OCI-M2 (cell line): ENCODE results near the gene ZSCAN25.
"Not testable (repeated sequence)": the region's sequence is repeated elsewhere in the genome, so short reads cannot be mapped to it uniquely, and the experiment has no call there.

Experiments
- DNase-seq: peaks from one replicate; lab custom pipeline; 2025; ENCODE audit not compliant: unreplicated experiment; lab: John Stamatoyannopoulos, UW

ZSCAN25 gene

GRCh38 chr7:99617192-99617781, 541 bp downstream of the ZSCAN25 start:
- no peak for DNase-seq

- no peak for DNase-seq
Measured at GRCh38 chr7:99618726-99619125, 2.0 kb downstream of the ZSCAN25 start.

DNA sequence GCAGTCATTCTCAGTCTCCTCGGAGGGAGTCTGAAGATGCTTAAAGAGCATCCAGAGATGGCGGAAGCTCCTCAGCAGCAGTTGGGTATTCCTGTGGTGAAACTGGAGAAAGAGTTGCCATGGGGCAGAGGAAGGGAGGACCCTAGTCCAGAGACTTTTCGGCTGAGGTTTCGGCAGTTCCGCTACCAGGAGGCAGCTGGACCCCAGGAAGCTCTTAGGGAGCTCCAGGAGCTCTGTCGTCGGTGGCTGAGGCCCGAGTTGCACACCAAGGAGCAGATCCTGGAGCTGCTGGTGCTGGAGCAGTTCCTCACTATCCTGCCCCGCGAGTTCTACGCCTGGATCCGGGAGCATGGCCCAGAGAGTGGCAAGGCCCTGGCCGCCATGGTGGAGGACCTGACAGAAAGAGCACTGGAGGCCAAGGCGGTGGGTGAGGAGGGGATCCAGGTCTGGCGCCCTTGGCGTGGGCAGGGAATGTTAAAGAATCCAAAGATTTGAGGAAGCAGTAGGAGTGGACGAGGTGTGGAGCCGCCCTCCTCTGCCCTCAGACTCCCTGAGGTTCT, 2.9 kb downstream of the ZSCAN25 start:
- no peak for DNase-seq

- no peak for DNase-seq
Measured at GRCh38 chr7:99621271-99621670, 4.5 kb downstream of the ZSCAN25 start.

- DNase-seq: no peak
Measured at GRCh38 chr7:99622596-99622995, 5.8 kb downstream of the ZSCAN25 start.

- DNase-seq: no peak
Measured at GRCh38 chr7:99623091-99623693, 6.4 kb downstream of the ZSCAN25 start.

DNA sequence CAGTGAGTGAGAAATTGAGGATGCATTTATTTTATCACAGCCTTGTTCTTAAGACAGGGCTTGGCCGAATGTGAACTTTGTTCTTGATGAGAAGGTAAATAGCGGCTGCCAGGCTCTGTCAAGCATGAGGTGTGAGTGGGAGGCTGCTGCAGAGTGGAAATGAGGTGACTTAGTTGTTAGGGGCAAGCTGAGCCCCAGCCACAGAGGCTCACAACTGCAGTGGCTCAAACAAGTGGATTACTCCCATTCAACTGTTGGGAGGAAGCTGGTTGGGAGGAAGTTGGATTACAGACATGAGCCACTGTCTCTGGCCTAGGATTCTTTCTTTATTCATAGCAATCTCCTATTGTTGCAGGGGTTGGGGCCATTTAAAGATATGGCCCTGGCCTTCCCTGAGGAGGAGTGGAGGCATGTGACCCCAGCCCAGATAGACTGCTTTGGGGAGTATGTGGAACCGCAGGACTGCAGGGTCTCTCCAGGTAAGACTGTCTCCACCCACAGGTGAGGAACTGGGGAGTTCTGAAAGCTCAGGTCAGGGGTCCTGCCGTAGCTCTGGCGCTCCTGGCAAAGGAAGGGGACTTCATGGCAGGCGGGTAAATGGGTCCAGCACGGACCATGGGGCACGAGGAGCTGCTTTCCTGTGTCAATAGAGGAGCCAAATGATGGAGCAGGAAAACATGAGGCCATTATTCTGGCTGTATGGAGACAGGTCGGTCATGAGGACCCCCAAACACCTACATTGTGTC, 7.1 kb downstream of the ZSCAN25 start:
- DNase-seq: no peak

GRCh38 chr7:99624484-99624883, 7.7 kb downstream of the ZSCAN25 start:
- DNase-seq: no peak

DNA sequence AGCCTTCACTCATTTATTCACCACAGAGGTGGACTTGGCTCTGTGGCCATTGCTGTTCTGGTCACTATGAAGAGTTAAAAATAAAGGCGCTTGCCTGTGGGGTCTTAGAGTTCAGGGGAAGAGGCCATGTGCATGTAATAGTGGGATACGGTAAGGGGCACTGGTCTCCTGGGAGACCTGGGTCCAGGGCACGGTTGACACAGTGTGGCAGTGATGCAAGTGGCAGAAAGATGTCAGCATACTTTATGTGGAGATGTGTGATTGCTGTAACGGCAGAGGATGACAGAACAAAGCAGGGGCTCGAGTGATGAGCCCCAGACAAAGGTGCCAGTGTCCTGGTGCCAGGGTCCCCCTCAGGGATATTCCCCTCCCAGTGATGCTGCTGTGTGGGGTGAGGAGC, 8.6 kb downstream of the ZSCAN25 start:
- no peak for DNase-seq

GRCh38 chr7:99625961-99626360, 9.2 kb downstream of the ZSCAN25 start:
- DNase-seq: no peak

- no peak for DNase-seq
Measured at GRCh38 chr7:99626661-99627060, 9.9 kb downstream of the ZSCAN25 start.

DNA sequence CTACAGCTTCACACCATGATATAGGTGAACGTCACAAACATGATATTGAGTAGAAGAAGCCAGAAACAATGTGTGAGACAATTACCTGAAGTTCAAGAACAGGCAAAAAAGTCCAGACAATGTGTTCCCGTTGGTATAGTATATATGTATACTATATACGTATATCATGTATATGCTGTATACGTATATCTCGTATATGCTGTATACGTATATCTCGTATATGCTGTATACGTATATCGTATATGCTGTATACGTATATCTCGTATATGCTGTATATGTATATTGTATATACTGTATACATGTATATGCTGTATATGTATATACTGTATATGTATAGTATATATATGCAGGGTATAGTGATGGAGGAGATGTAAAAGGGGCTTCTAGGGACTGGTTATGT, 10.8 kb downstream of the ZSCAN25 start:
- DNase-seq: no peak

GRCh38 chr7:99628471-99629465, 12.0 kb downstream of the ZSCAN25 start:
- no peak for DNase-seq

GRCh38 chr7:99629643-99630042, 12.9 kb downstream of the ZSCAN25 start:
- DNase-seq: no peak

DNA sequence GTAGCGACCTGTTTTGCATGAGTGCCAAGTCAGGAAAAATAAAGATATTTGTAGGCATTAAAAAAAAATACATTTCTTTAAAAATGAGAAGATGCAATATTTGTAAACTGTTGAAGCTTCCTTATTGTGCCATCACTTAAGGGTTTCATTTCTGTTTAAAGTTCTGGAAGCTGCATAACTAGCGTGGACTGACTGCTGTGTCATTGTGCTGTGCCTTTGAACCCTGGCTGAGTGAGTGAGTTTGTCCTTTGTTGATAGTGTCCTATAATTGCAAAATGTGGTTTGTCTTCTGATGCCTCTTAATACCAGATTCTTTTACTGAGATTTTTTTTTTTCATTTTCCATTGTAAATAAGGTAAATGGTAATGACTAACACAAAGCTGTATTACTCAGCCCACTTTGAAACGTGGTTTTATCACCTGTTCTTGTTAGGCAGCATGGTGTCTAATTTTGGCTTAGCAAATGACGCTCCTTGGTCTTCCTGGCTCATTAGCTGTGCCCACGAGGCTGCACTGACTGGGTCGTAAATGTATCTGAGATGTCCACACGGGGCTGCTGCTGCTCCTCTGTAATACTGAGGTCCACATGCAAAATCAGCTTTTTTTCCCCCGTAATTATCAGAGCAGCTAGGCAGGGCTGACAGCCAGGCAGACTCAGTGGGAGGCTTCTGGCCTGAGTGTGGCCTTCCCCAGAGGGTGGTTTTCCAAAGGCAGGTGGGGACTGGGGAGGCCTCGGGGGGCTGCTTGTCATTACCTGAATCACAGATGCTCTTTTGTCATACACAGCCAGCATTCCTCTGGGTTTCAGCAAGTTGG, 14.8 kb downstream of the ZSCAN25 start:
- DNase-seq: no peak

- DNase-seq: not testable (repeated sequence)
Measured at GRCh38 chr7:99637414-99637813, 20.7 kb downstream of the ZSCAN25 start.

DNA sequence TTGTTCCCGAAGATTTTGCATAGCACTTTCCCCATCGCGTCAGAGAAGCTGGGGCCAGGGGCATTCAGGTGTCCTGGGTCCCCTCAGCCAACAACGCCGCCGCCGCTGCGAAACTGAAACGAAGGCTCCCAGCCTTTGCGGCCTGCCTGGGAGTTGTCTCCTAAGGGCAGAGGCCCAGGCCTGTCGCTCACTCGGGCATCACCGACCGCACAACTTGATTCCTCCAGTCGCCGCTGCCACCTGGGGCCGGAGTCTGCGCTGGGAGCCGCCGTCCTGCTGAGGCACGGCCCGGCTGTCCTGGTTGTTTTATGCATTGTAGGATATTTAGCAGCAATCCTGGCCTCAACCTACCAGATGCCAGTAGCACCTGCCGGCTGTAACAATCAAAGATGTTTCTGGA, 22.0 kb downstream of the ZSCAN25 start:
- DNase-seq: no peak

- DNase-seq: no peak
Measured at GRCh38 chr7:99639267-99639666, 22.5 kb downstream of the ZSCAN25 start.

DNA sequence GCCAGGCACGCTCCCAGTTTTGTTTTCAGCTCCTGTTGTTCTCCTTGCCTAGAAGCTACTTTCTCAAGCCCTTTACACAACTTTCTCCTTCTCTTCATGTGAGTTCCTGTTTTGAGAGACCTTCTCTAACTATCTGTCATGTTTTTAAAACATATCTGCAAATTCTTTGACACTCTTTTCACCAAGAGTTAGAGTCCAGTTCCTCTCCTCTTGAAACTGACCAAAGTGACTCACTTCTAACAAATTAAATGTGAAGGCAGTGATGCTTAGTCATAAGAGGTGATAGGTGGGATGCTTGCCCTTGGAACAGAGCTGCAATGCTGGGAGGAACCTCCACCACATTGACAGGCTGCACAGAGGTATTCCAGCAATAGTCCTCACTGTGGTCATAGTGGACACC, 25.3 kb downstream of the ZSCAN25 start:
- no peak for DNase-seq

DNA sequence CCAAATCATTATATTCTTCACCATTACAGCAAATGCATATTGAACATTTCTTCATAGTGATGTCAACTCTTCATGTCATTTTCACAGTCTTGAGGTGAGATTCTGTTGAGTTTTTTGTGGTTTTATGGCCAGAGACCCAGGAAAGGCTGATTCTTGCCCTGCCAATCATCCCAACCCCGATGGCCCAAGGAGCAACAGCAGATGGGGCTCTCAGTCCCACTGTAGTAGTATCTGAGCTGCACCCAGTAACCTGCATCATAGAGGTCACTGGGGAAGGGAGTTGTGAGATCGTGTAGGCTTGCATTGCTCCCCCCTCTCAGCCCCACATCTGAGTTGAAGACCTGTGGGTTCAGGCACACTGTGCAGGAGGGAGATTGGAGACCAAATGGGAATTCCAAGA, 26.7 kb downstream of the ZSCAN25 start:
- DNase-seq: no peak
